OCI-LY7 (cell line): ENCODE measurements around the gene SV2B.

Experiments
- CTCF ChIP-seq: fragments of 200-600 bp; sonication (generic); conservative IDR thresholded peaks from 2 replicates; pipeline ENCODE4 v1.5.1; 2014; ENCODE audit warnings: mild to moderate bottlenecking, antibody characterized with exemption, low read length, moderate library complexity, mixed read lengths
- EZH2phosphoT487 ChIP-seq: fragments of 200-600 bp; sonication (generic); IDR thresholded peaks from 2 replicates; pipeline ENCODE4 v1.6.1; 2018; ENCODE audit warnings: low read depth, borderline replicate concordance, mild to moderate bottlenecking, mixed run types, antibody characterized with exemption, low read length, moderate library complexity, mixed read lengths

- TF ChIP-seq CTCF (no peak), EZH2phosphoT487 (no peak)
Measured at GRCh38 chr15:91140601-91141000, 40.5 kb downstream of the SV2B start.
